H1 (cell line): ENCODE measurements around the gene ACTN2. TPM values are rescaled to one million over a fixed set of nuclear protein-coding genes. Genes with fewer than 3 reads are reported as not detected.

Source experiments
- CTCF ChIA-PET: fragments of 300-600 bp; sonication (Branson Sonifier 250); formaldehyde crosslinking; loops from one replicate; lab custom pipeline; 2021; ENCODE audit not compliant: partially characterized antibody; lab: Charles Lee
- POLR2A ChIA-PET: fragments of 300-600 bp; sonication (Branson Sonifier 250); formaldehyde crosslinking; loops from one replicate; lab custom pipeline; 2021; ENCODE audit warnings: inconsistent platforms; ENCODE audit not compliant: partially characterized antibody; lab: Charles Lee
- DNase-seq, 2 experiments: peaks; one replicate each; pipeline versions ENCODE4 v3.0.0 to v3.0.0-alpha.2; 2010 to 2022; ENCODE audit warnings: low spot score in 2 of 2, low read depth in 1 of 2, mixed read lengths in 1 of 2
- FAIRE-seq: peaks from 2 replicates; lab custom pipeline; 2011; peaks lifted over from hg19 to GRCh38; lab: Jason Lieb, UNC
- H2AFZ ChIP-seq: 2 replicates; pipeline ENCODE4 v1.8.1; 2012; ENCODE audit warnings: low read length, inconsistent platforms
- H2AK5ac ChIP-seq: 2 replicates; pipeline ENCODE4 v1.6.1; 2013; ENCODE audit warnings: low read depth, low read length
- H2BK120ac ChIP-seq: replicated peaks from 2 replicates; pipeline ENCODE3; 2013; ENCODE audit warnings: low read depth, low read length, inconsistent platforms
- H2BK12ac ChIP-seq: 2 replicates; pipeline ENCODE4 v1.6.1; 2013; ENCODE audit warnings: low read depth, low read length
- H2BK15ac ChIP-seq: 2 replicates; pipeline ENCODE4 v1.6.1; 2013; ENCODE audit warnings: low read length
- H2BK20ac ChIP-seq: 2 replicates; pipeline ENCODE4 v1.6.1; 2013; ENCODE audit warnings: low read length
- H2BK5ac ChIP-seq: 2 replicates; pipeline ENCODE4 v1.6.1; 2013; ENCODE audit warnings: low read depth, low read length
- H3K14ac ChIP-seq: 2 replicates; pipeline ENCODE4 v1.6.1; 2013; ENCODE audit warnings: inconsistent platforms; ENCODE audit not compliant: insufficient read length
- H3K18ac ChIP-seq: 2 replicates; pipeline ENCODE4 v1.6.1; 2013; ENCODE audit warnings: low read length; ENCODE audit errors: extremely low read depth
- H3K23ac ChIP-seq: 2 replicates; pipeline ENCODE4 v1.6.1; 2013; ENCODE audit warnings: inconsistent platforms; ENCODE audit not compliant: insufficient read length
- H3K23me2 ChIP-seq: 2 replicates; pipeline ENCODE4 v1.6.1; 2013; ENCODE audit warnings: low read depth, low read length
- H3K27ac ChIP-seq: 2 replicates; pipeline ENCODE4 v1.6.1; 2011; ENCODE audit warnings: low read depth, low read length, inconsistent platforms
- H3K27me3 ChIP-seq, 4 experiments: replicated peaks in 1 of 4; 1 replicate in 1 of 4; 2 replicates in 3 of 4; pipeline versions ENCODE4 v1.6.1 to v1.8.1; 2011 to 2013; ENCODE audit warnings: low read length in 3 of 4, mild to moderate bottlenecking in 3 of 4, inconsistent platforms in 2 of 4, mixed read lengths in 2 of 4, moderate library complexity in 1 of 4; ENCODE audit not compliant: control insufficient read depth in 3 of 4, insufficient read depth in 3 of 4; ENCODE audit errors: extremely low read depth in 1 of 4
- H3K36me3 ChIP-seq, 4 experiments: 2 replicates each; pipeline versions ENCODE4 v1.6.1 to v1.8.1; 2011 to 2013; ENCODE audit warnings: mild to moderate bottlenecking in 4 of 4, low read length in 3 of 4, moderate library complexity in 2 of 4, control low read depth in 1 of 4, inconsistent platforms in 1 of 4; ENCODE audit not compliant: insufficient read depth in 4 of 4, control insufficient read depth in 2 of 4
- H3K4ac ChIP-seq: replicated peaks from 2 replicates; pipeline ENCODE3; 2013; ENCODE audit warnings: low read length, low read depth, mixed read lengths, inconsistent platforms; ENCODE audit not compliant: insufficient read length
- H3K4me1 ChIP-seq, 4 experiments: replicated peaks in 1 of 4; 1 replicate in 1 of 4; 2 replicates in 3 of 4; pipeline versions ENCODE4 v1.6.1 to v1.8.1; 2011 to 2013; ENCODE audit warnings: low read length in 3 of 4, inconsistent platforms in 2 of 4, mixed read lengths in 1 of 4; ENCODE audit not compliant: insufficient read depth in 4 of 4, control insufficient read depth in 3 of 4
- H3K4me2 ChIP-seq, 2 experiments: 2 replicates each; pipeline versions ENCODE4 v1.6.1 to v1.8.1; 2011 to 2013; ENCODE audit warnings: low read depth in 2 of 2, low read length in 2 of 2, control low read depth in 1 of 2, inconsistent platforms in 1 of 2, mild to moderate bottlenecking in 1 of 2; ENCODE audit not compliant: insufficient read depth in 1 of 2
- H3K4me3 ChIP-seq, 4 experiments: fragments of 200-600, 300-600 bp in 1 of 4; sonication (generic), shearing (Covaris generic), sonication (Bioruptor Twin) in 1 of 4; 2 replicates each; pipeline versions ENCODE4 v1.5.1 to v1.8.1; 2011 to 2016; ENCODE audit warnings: low read length in 4 of 4, low read depth in 3 of 4, control low read depth in 2 of 4, inconsistent platforms in 2 of 4, mild to moderate bottlenecking in 2 of 4, mixed read lengths in 1 of 4, moderate library complexity in 1 of 4; ENCODE audit not compliant: insufficient read depth in 2 of 4; ENCODE audit errors: extremely low read depth in 1 of 4
- H3K56ac ChIP-seq: replicated peaks from 2 replicates; pipeline ENCODE3; 2013; ENCODE audit warnings: low read depth, mild to moderate bottlenecking, mixed read lengths, low read length, inconsistent platforms; ENCODE audit not compliant: insufficient read length
- H3K79me1 ChIP-seq: 2 replicates; pipeline ENCODE4 v1.6.1; 2013; ENCODE audit warnings: low read depth, low read length, control low read depth
- H3K79me2 ChIP-seq, 2 experiments: 2 replicates each; pipeline versions ENCODE4 v1.6.1 to v1.8.1; 2012 to 2013; ENCODE audit warnings: low read length in 2 of 2, mild to moderate bottlenecking in 2 of 2, inconsistent platforms in 1 of 2; ENCODE audit not compliant: insufficient read depth in 2 of 2, control insufficient read depth in 1 of 2
- H3K9ac ChIP-seq, 4 experiments: replicated peaks in 1 of 4; 1 replicate in 1 of 4; 2 replicates in 3 of 4; pipeline versions ENCODE4 v1.6.1 to v1.8.1; 2011 to 2013; ENCODE audit warnings: low read depth in 3 of 4, low read length in 3 of 4, control low read depth in 2 of 4, mild to moderate bottlenecking in 2 of 4, moderate library complexity in 2 of 4, inconsistent platforms in 1 of 4; ENCODE audit errors: extremely low read depth in 1 of 4
- H3K9me3 ChIP-seq, 2 experiments: 2 replicates each; pipeline versions ENCODE4 v1.6.1 to v1.8.1; 2012 to 2013; ENCODE audit warnings: mild to moderate bottlenecking in 2 of 2, moderate library complexity in 2 of 2, control low read depth in 1 of 2, inconsistent platforms in 1 of 2, low read depth in 1 of 2, low read length in 1 of 2, mixed read lengths in 1 of 2; ENCODE audit not compliant: insufficient read depth in 2 of 2
- H4K20me1 ChIP-seq, 2 experiments: replicated peaks in 1 of 2; 2 replicates each; pipeline versions ENCODE3 to v1.8.1; 2011 to 2013; ENCODE audit warnings: inconsistent platforms in 2 of 2, low read length in 2 of 2, mild to moderate bottlenecking in 1 of 2; ENCODE audit not compliant: insufficient read depth in 2 of 2, control insufficient read depth in 1 of 2
- H4K5ac ChIP-seq: 2 replicates; pipeline ENCODE4 v1.6.1; 2013; ENCODE audit warnings: low read length, low read depth, mixed read lengths, inconsistent platforms; ENCODE audit not compliant: insufficient read length
- H4K8ac ChIP-seq: 2 replicates; pipeline ENCODE4 v1.8.0; 2013; ENCODE audit warnings: mild to moderate bottlenecking, moderate library complexity, low read length, inconsistent platforms; ENCODE audit not compliant: insufficient read depth; ENCODE audit errors: extremely low read depth
- H4K91ac ChIP-seq: replicated peaks from 2 replicates; pipeline ENCODE3; 2013; ENCODE audit warnings: low read length, mixed read lengths, inconsistent platforms; ENCODE audit not compliant: insufficient read length
- BCL11A ChIP-seq, 2 experiments: IDR thresholded peaks; one replicate each; pipeline ENCODE4 v1.6.1; 2011; ENCODE audit warnings: low read depth in 2 of 2, low read length in 2 of 2, mild to moderate bottlenecking in 2 of 2
- CBX8 ChIP-seq: fragments of 300-800, 300-1000 bp; sonication (generic); IDR thresholded peaks from 2 replicates; pipeline ENCODE4 v1.7.1; 2016; ENCODE audit warnings: low read depth, low read length, borderline replicate concordance
- EP300 ChIP-seq, 2 experiments: IDR thresholded peaks; 1 replicate in 1 of 2; 2 replicates in 1 of 2; pipeline ENCODE4 v1.6.1; 2011 to 2012; ENCODE audit warnings: low read depth in 2 of 2, low read length in 2 of 2, mild to moderate bottlenecking in 2 of 2, borderline replicate concordance in 1 of 2, inconsistent platforms in 1 of 2, moderate library complexity in 1 of 2
- GABPA ChIP-seq: IDR thresholded peaks from 2 replicates; pipeline ENCODE4 v1.6.1; 2011; ENCODE audit warnings: mild to moderate bottlenecking, low read length, moderate library complexity, borderline replicate concordance; ENCODE audit not compliant: insufficient read depth
- KDM1A ChIP-seq: fragments of 200-600, 300-600 bp; sonication (generic); IDR thresholded peaks from 2 replicates; pipeline ENCODE4 v1.7.1; 2016; ENCODE audit warnings: mild to moderate bottlenecking, low read length, borderline replicate concordance
- NRF1 ChIP-seq: IDR thresholded peaks from 2 replicates; pipeline ENCODE4 v1.6.1; 2011; ENCODE audit warnings: mild to moderate bottlenecking, low read depth, low read length, improper control_type of control experiment
- PHF8 ChIP-seq: fragments of 200-600 bp; sonication (generic); conservative IDR thresholded peaks from 2 replicates; pipeline ENCODE4 v1.7.1; 2012; ENCODE audit warnings: low read depth, mild to moderate bottlenecking, inconsistent platforms, low read length, moderate library complexity
- RAD21 ChIP-seq, 2 experiments: IDR thresholded peaks in 1 of 2; conservative IDR thresholded peaks in 1 of 2; 2 replicates each; pipeline ENCODE4 v1.6.1; 2011; ENCODE audit warnings: low read depth in 2 of 2, low read length in 2 of 2, improper control_type of control experiment in 1 of 2, inconsistent platforms in 1 of 2, mild to moderate bottlenecking in 1 of 2, moderate library complexity in 1 of 2
- RNF2 ChIP-seq: fragments of 200-900, 300-1000 bp; sonication (generic); IDR thresholded peaks from 2 replicates; pipeline ENCODE4 v1.7.1; 2016; ENCODE audit warnings: borderline replicate concordance, low read depth, mild to moderate bottlenecking, antibody characterized with exemption, low read length; ENCODE audit not compliant: poor library complexity, severe bottlenecking; ENCODE audit errors: missing control alignments
- SIRT6 ChIP-seq: IDR thresholded peaks from one replicate; pipeline ENCODE4 v1.7.1; 2012; ENCODE audit warnings: low read length, inconsistent platforms
- SIX5 ChIP-seq: IDR thresholded peaks from 2 replicates; pipeline ENCODE4 v1.6.1; 2011; ENCODE audit warnings: mild to moderate bottlenecking, low read depth, low read length
- SUZ12 ChIP-seq: fragments of 200-600 bp; sonication (generic); IDR thresholded peaks from 2 replicates; pipeline ENCODE4 v1.6.1; 2012; ENCODE audit warnings: mild to moderate bottlenecking, inconsistent platforms, low read length, moderate library complexity, mixed read lengths
- TAF7 ChIP-seq: optimal IDR thresholded peaks from 2 replicates; pipeline ENCODE3; 2011; ENCODE audit warnings: low read depth, mild to moderate bottlenecking, inconsistent platforms, low read length, moderate library complexity, borderline replicate concordance
- WGBS, 2 experiments: shearing (Covaris generic) in 1 of 2; methylation state at CpG; one replicate each; pipeline versions ENCODE4 v1.1.6 to v1.1.7; 2013 to 2015; ENCODE audit warnings: low lambda C conversion rate in 2 of 2, mixed read lengths in 2 of 2, inconsistent platforms in 1 of 2, low coverage in 1 of 2, missing lambda C conversion rate in 1 of 2; ENCODE audit not compliant: insufficient replicate concordance in 2 of 2, insufficient coverage in 1 of 2, insufficient read length in 1 of 2; ENCODE audit errors: extremely low coverage in 1 of 2, missing lambda C conversion rate in 1 of 2; 5-methylcytosine and 5-hydroxymethylcytosine counted together
- polyA plus RNA-seq, 7 experiments: library from polyadenylated mRNA; depleted of rRNA in 3 of 7; stranded (reverse) in 5 of 7; unstranded in 2 of 7; fragments of >200 nt in 5 of 7; fragments of 200-250 nt in 2 of 7; gene quantifications; 1 replicate in 5 of 7; 2 replicates in 1 of 7; 4 replicates in 1 of 7; pipeline versions ENCODE4 v1.2.1 to v1.2.3, GENCODE V29; 2011 to 2013; ENCODE audit warnings: missing spikeins in 2 of 7, mixed read lengths in 2 of 7
- total RNA-seq: library from RNA; stranded (reverse); fragmentation: NEBNext Ultra II Directional; extraction: Animal tissue kit (Norgen Biotek cat#: 25700); gene quantifications from 2 replicates; pipeline ENCODE4 v1.2.1, GENCODE V29; 2021

ACTN2 gene
- total and polyA plus RNA-seq, 2 of the 8 experiments (the other 6 are each of a cell fraction or from before 2014, with no cell fraction given), result 1.9 to 4.1 TPM

GRCh38 chr1:236718328-236718727 is 32.0 kb downstream of the ACTN2 start:
- no peak overlapping the region for H3K23ac ChIP-seq
- H3K4me1 ChIP-seq, result no peaks in the 10 kb centered on the region
- H2BK120ac ChIP-seq, result no peak overlapping the region
- H3K9ac ChIP-seq, result no peak overlapping the region
- no peaks in the 10 kb centered on the region for H3K23me2 ChIP-seq
- H3K36me3 ChIP-seq, result peaks cover 0 to 2% (median 0%) of the 10 kb centered on the region in 4 experiments; a peak in 1 of 8 replicates
- H3K4me2 ChIP-seq, result no peak overlapping the region
- FAIRE-seq (no peak), DNase-seq (no peak)
- H3K14ac ChIP-seq, result no peak overlapping the region
- no peaks in the 10 kb centered on the region for H4K20me1 ChIP-seq
- H3K56ac ChIP-seq, result no peak overlapping the region
- H2AFZ ChIP-seq, result no peak overlapping the region
- H3K79me1 ChIP-seq, result no peaks in the 10 kb centered on the region
- H3K18ac ChIP-seq, result no peak overlapping the region
- H4K5ac ChIP-seq, result no peak overlapping the region
- no peak overlapping the region for H2BK20ac ChIP-seq
- no peak overlapping the region for H3K4me3 ChIP-seq
- no peak overlapping the region for H4K8ac ChIP-seq
- H4K91ac ChIP-seq, result no peak overlapping the region
- POLR2A ChIA-PET, result no interaction called here
- no peaks in the 10 kb centered on the region for H3K27me3 ChIP-seq
- no peak overlapping the region for H2AK5ac ChIP-seq
- no peak overlapping the region for H3K4ac ChIP-seq
- H2BK12ac ChIP-seq, result no peak overlapping the region
- CTCF ChIA-PET, result interaction anchor here (1.6 to 2.2 kb wide), 2 partner anchors 11 to 41 kb away, joined by 4 to 5 read pairs; no protein-coding TSS in a partner anchor
- 91% methylated on average over 3 of the region's 3 CpGs; no CpG with 5 or more reads in 1 of the 2 experiments for WGBS, 2 experiments
- no peak overlapping the region for H2BK15ac ChIP-seq
- H3K27ac ChIP-seq, result no peak overlapping the region
- H3K79me2 ChIP-seq, result no peaks in the 10 kb centered on the region
- no peaks in the 10 kb centered on the region for H3K9me3 ChIP-seq
- H2BK5ac ChIP-seq, result no peak overlapping the region
- TF ChIP-seq SUZ12 (no peak), RNF2 (no peak), SIX5 (no peak), BCL11A (IDR thresholded peaks at IDR 0.05; ENCODE audit: low read depth in 2 of 2, low read length in 2 of 2) (no peak), PHF8 (no peak), GABPA (no peak), KDM1A (no peak), NRF1 (no peak), CBX8 (no peak), SIRT6 (no peak), TAF7 (no peak), EP300 (IDR thresholded peaks at IDR 0.05; ENCODE audit: borderline replicate concordance in 1 of 2, low read depth in 2 of 2, low read length in 2 of 2) (no peak), RAD21 (IDR thresholded peaks at IDR 0.05 in 1 of 2, conservative IDR thresholded peaks at IDR 0.05 in 1 of 2; ENCODE audit: low read depth in 2 of 2, low read length in 2 of 2) (no peak)
